Stomach (tissue), 9 donors: ENCODE results near the gene RANBP10. TPM values are rescaled to one million over a fixed set of nuclear protein-coding genes. Genes with fewer than 3 reads are reported as not detected.
A peak's percentile ranks its signal among the peaks of the same experiment; 100 is the strongest.

Source experiments
- DNase-seq, 2 donors: peaks; one replicate each; pipeline versions ENCODE4 v3.0.0 to v3.0.0-alpha.2; 2013 to 2019
- H3K27ac ChIP-seq, 5 donors: fragments of 200-600 bp in 4 of 5; sonication (generic) in 4 of 5; one replicate each; pipeline ENCODE4 v1.5.1; 2013 to 2019; ENCODE audit warnings: mild to moderate bottlenecking in 1 of 5, moderate library complexity in 1 of 5
- H3K27me3 ChIP-seq, 3 donors: fragments of 200-600 bp; sonication (generic); one replicate each; pipeline ENCODE4 v1.5.1; 2017 to 2019; ENCODE audit warnings: mixed run types in 1 of 3
- H3K36me3 ChIP-seq, 4 donors: fragments of 200-600 bp; sonication (generic); 1 replicate in 3 of 4; 2 replicates in 1 of 4; pipeline ENCODE4 v1.5.1; 2016 to 2019
- H3K4me1 ChIP-seq, 4 donors: fragments of 200-600 bp; sonication (generic); one replicate each; pipeline ENCODE4 v1.5.1; 2016 to 2019
- H3K4me3 ChIP-seq, 4 donors: fragments of 200-600 bp; sonication (generic) in 3 of 4; one replicate each; pipeline ENCODE4 v1.5.1; 2016 to 2019; ENCODE audit warnings: mild to moderate bottlenecking in 1 of 4
- H3K9me3 ChIP-seq, 4 donors: fragments of 200-600 bp; sonication (generic); one replicate each; pipeline ENCODE4 v1.5.1; 2016 to 2019
- EP300 ChIP-seq: sonication (generic); formaldehyde crosslinking; IDR thresholded peaks from one replicate; pipeline ENCODE4 v1.6.1; 2017; ENCODE audit warnings: antibody characterized with exemption
- POLR2A ChIP-seq, 4 donors: fragments of 450-650 bp; IDR thresholded peaks; one replicate each; pipeline ENCODE4 v1.6.1; 2016; ENCODE audit warnings: antibody characterized with exemption in 4 of 4, control low read depth in 2 of 4, mild to moderate bottlenecking in 1 of 4, moderate library complexity in 1 of 4
- POLR2AphosphoS5 ChIP-seq, 3 donors: sonication (generic); formaldehyde crosslinking; IDR thresholded peaks; one replicate each; pipeline ENCODE4 v1.6.1; 2016; ENCODE audit warnings: antibody characterized with exemption in 3 of 3
- WGBS, 5 donors: extraction: QIAGEN DNeasy Blood & Tissue Kit in 3 of 5; methylation state at CpG; one replicate each; pipeline versions ENCODE4 v1.1.5 to v1.1.7; 2013 to 2018; 5-methylcytosine and 5-hydroxymethylcytosine counted together
- intact Hi-C: fragments of 100-400 bp; cut with DNase I; formaldehyde crosslinking; loops from one replicate; pipeline ENCODE4 v1.15.1; 2023; ENCODE audit warnings: low total_unique reads
- polyA plus RNA-seq, 3 donors: library from polyadenylated mRNA; stranded (reverse); fragments of 200-250 nt; gene quantifications; one replicate each; pipeline ENCODE4 v1.2.3, GENCODE V29; 2013
- total RNA-seq, 5 donors: library from RNA; depleted of rRNA; stranded (reverse); fragments of >200 nt; gene quantifications; one replicate each; pipeline versions ENCODE4 v1.1.0 to v1.2.3, GENCODE V29; 2014 to 2016
- TF ChIP-seq, protein P1 (sequence below), 7 experiments: fragments of 450-650 bp in 4 of 7; fragments of 200-600 bp in 3 of 7; sonication (generic) in 3 of 7; IDR thresholded peaks; one replicate each; pipeline ENCODE4 v1.5.1; 2016 to 2019; ENCODE audit warnings: antibody characterized with exemption in 7 of 7, control low read depth in 2 of 7, mild to moderate bottlenecking in 1 of 7
- donor health status: healthy with polysubstance abuse.
- donor health status: Bipolar disorder and iron deficiency.
- donor health status: healthy.

The RANBP10 gene
- total and polyA plus RNA-seq, 8 donors = 2.9 to 37.3 (median 8.0) TPM

DNA sequence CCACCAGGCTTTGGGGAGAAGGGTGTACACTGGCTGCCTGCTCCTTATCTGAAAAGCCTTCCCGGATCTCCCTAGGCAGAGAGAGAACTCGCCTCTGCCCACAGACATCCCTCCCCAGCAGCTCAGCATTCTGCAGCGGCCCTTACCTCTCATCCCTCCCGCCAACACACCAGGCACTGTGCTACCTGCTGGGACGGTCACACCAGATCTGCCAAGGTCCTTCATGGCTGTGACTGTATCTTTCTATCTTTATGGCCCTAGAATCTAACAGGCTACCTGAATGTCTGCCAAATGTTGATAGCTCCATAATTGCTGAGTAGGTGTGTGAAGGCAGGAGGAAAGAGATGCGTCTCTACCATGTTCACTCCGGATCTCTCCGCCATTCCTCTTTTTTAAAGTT is 8.2 kb upstream of the RANBP10 start:
- intact Hi-C loops = loop anchor here (10.0 kb wide), 1 partner anchor 220 kb away; no protein-coding TSS in a partner anchor
- Histone ChIP-seq H3K27ac (no peak overlapping the region), H3K4me3 (no peak overlapping the region), H3K9me3 (no peaks in the 10 kb centered on the region), H3K4me1 (peaks cover 0 to 9% (median 3%) of the 10 kb centered on the region in 4 donors), H3K27me3 (no peaks in the 10 kb centered on the region), H3K36me3 (no peaks in the 10 kb centered on the region)
- WGBS, 5 donors = 75 to 86% (median 80%) methylated on average over 8 of the region's 8 CpGs
- DNase-seq = no peak
- TF ChIP-seq POLR2AphosphoS5 (IDR thresholded peaks at IDR 0.05) (no peak), EP300 (no peak), POLR2A (IDR thresholded peaks at IDR 0.05) (no peak)
- TF ChIP-seq, protein P1, sequence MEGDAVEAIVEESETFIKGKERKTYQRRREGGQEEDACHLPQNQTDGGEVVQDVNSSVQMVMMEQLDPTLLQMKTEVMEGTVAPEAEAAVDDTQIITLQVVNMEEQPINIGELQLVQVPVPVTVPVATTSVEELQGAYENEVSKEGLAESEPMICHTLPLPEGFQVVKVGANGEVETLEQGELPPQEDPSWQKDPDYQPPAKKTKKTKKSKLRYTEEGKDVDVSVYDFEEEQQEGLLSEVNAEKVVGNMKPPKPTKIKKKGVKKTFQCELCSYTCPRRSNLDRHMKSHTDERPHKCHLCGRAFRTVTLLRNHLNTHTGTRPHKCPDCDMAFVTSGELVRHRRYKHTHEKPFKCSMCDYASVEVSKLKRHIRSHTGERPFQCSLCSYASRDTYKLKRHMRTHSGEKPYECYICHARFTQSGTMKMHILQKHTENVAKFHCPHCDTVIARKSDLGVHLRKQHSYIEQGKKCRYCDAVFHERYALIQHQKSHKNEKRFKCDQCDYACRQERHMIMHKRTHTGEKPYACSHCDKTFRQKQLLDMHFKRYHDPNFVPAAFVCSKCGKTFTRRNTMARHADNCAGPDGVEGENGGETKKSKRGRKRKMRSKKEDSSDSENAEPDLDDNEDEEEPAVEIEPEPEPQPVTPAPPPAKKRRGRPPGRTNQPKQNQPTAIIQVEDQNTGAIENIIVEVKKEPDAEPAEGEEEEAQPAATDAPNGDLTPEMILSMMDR (IDR thresholded peaks at IDR 0.05) = no peak

DNA sequence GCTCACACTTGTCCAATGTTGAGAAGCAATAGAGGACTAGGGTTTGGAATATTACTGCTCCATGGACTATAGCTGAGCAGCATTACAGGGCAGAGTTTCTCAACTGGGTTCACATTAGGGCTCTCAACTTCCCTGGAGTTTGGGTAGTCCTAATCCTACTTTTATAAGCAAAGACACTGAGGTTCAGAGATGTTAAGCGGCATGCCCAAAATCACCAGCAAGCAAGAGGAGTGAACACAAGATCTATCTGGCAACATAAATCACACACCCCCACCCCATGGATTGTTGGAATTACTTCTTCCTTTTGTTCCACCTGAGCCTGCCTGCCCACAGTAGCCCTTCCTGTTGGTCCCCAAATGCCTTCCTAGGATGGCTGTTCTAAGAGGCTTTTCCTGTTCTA is 5.5 kb upstream of the RANBP10 start:
- TF ChIP-seq POLR2AphosphoS5 (IDR thresholded peaks at IDR 0.05) (no peak), EP300 (no peak), POLR2A (IDR thresholded peaks at IDR 0.05) (no peak)
- TF ChIP-seq, protein P1 (IDR thresholded peaks at IDR 0.05) = no peak

DNA sequence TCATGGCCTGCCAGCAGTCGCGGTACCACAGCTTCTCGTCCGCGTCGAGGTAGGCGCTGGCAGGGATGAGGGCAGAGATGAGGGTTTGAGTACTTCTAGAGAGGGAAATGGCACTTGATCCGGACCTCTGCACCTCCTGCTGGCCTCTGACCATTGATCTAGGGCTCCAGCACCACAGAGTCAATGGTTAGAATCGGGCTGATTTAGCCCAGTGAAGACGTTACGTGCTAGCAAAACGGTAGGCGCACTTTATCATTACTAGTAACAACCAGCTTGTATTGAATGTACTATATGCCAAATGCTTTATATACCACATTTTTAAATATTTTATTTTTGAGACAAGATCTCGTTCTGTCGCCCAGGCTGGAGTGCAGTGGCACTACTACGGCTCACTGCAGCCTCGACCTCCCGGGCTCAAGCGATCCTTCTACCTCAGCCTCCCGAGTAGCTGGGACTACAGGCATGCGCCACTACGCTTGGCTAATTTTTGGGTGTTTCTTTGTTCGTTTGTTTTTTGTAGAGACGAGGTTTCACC is 855 bp upstream of the RANBP10 start:
- H3K27me3 ChIP-seq = no peaks in the 10 kb centered on the region
- no peaks in the 10 kb centered on the region for H3K9me3 ChIP-seq
- H3K27ac ChIP-seq = peak overlapping the region; percentile 79 to 94 (median 87)
- H3K4me1 ChIP-seq = peaks cover 18 to 40% (median 28%) of the 10 kb centered on the region in 4 donors
- intact Hi-C loops = no loop called here
- DNase-seq = no peak
- 25 to 41% (median 28%) methylated on average over 17 to 24 of the region's 24 CpGs for WGBS, 5 donors
- TF ChIP-seq EP300 (no peak), POLR2A (IDR thresholded peaks at IDR 0.05) (no peak), POLR2AphosphoS5 (IDR thresholded peaks at IDR 0.05) (no peak)
- TF ChIP-seq, protein P1 (IDR thresholded peaks at IDR 0.05) = no peak
- peak overlapping the region; percentile 95 to 99 (median 97) for H3K4me3 ChIP-seq
- H3K36me3 ChIP-seq = peaks cover 0 to 18% (median 17%) of the 10 kb centered on the region in 4 donors

More for the DNA sequence above, 5.5 kb upstream of the RANBP10 start:
- Histone ChIP-seq H3K9me3 (no peaks in the 10 kb centered on the region), H3K27ac (no peak overlapping the region), H3K27me3 (no peaks in the 10 kb centered on the region), H3K36me3 (no peaks in the 10 kb centered on the region), H3K4me1 (peaks cover 5 to 15% (median 10%) of the 10 kb centered on the region in 4 donors), H3K4me3 (no peak overlapping the region)
- DNase-seq = no peak
- intact Hi-C loops = loop anchor here (10.0 kb wide), 1 partner anchor 223 kb away; no protein-coding TSS in a partner anchor
- WGBS, 5 donors = 93 to 100% (median 100%) methylated on average over 1 of the region's 1 CpG

DNA sequence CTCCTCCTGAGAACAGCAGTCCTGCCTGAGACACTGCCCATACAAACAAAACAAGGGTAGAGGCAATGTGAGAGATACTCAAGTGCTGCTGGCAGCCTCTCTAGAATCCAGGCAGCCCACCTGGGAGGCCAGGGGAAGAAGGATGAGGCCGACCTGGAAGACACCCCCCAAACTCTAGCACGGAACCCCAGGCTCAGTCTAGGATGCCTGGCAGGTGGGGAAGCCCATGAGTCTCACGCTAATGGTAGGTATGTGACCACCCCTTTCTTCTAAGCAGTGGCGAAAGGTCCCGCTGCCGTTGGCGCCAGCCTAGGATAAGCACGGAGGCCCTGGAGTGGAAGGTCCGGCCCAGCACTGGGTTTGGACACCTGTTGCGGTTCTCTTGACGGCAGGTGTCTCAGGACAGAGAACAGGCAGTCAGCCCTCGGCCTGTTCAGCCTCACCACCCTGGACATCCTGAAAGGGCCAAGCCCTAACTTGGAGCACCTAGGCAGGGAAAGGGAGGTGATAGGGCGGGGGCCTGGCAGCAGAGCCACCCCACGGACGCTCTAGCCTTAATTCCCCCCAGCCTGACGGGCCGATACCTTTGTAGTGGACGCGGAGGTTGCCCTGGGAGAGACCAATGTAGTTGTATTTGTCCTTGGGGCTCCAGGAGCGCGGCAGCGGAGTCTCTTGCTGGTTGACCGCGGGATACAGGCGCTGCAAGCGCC is 487 bp downstream of the RANBP10 start:
- peak overlapping the region; percentile 95 to 99 (median 97) for H3K4me3 ChIP-seq
- TF ChIP-seq POLR2AphosphoS5 (IDR thresholded peaks at IDR 0.05) (no peak), POLR2A (IDR thresholded peaks at IDR 0.05) (no peak)
- no peaks in the 10 kb centered on the region for H3K27me3 ChIP-seq
- no peaks in the 10 kb centered on the region for H3K9me3 ChIP-seq
- peak overlapping the region; percentile 78 to 94 (median 87) for H3K27ac ChIP-seq
- WGBS, 5 donors = 0 to 3% (median 1%) methylated on average over 15 to 26 of the region's 26 CpGs
- peak in 1 of 2 donors; percentile 20 for DNase-seq
- peaks cover 4 to 31% (median 30%) of the 10 kb centered on the region in 4 donors for H3K36me3 ChIP-seq
- H3K4me1 ChIP-seq = peaks cover 18 to 53% (median 35%) of the 10 kb centered on the region in 4 donors
- intact Hi-C loops = no loop called here
